ENCODE data around the gene RPL13A. TPM values are rescaled to one million over a fixed set of nuclear protein-coding genes. Genes with fewer than 3 reads are reported as not detected.
A peak's percentile ranks its signal among the peaks of the same experiment; 100 is the strongest.

Gene RPL13A
- total and polyA plus RNA-seq, 2 of the 13 experiments (the other 11 are each of a cell fraction or from before 2014, with no cell fraction given), result 2,601 to 3,407 TPM

DNA sequence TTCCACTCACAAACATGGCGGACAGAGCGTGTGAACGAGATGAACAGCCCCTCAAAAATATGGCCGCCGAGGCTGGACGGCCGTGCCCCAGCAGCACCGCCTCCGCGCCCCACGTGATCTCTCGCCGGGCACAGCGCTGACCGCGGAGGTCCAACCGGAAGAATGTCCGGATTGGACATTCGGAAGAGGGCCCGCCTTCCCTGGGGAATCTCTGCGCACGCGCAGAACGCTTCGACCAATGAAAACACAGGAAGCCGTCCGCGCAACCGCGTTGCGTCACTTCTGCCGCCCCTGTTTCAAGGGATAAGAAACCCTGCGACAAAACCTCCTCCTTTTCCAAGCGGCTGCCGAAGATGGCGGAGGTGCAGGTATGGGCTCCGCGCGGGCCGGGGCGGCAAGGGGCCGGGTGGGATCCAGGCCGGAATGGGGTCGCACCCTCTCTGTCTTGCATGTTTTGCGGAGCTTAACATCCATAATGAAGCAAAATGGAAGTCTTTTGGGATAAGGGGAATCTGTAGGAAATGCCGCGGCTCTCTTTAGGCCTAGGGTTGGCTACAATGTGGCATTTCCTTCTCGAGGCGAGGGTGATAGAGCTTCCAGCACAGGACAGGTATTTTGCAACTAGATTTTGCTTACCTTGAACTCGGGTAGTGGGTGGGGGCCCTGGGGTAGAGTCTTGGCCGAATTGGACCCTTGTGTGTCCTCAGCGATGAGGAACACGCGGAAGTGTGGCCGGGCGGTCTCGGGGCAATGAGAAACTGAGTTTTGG is at the start of gene RPL13A (continued):
- TF ChIP-seq TOE1 (CRISPR knock-in tag; IDR thresholded peaks at IDR 0.05) (peak; percentile 71; the same call in 1 of the 2 replicates), JUN (CRISPR knock-in tag; IDR thresholded peaks at IDR 0.05) (no peak), ZBTB38 (CRISPR knock-in tag; IDR thresholded peaks at IDR 0.05) (0 out of 2 replicates have a peak, but pooled peaks have one; percentile 12), SMAD1 (CRISPR knock-in tag; IDR thresholded peaks at IDR 0.05; ENCODE audit: borderline replicate concordance, low read depth) (no peak), ZNF674 (CRISPR knock-in tag; IDR thresholded peaks at IDR 0.05; ENCODE audit: low read depth) (no peak), SOX5 (CRISPR knock-in tag; IDR thresholded peaks at IDR 0.05; ENCODE audit: borderline replicate concordance) (peak; percentile 37; the same call in 1 of the 2 replicates), MATR3 (CRISPR knock-in tag; IDR thresholded peaks at IDR 0.05) (no peak), ZNF709 (CRISPR knock-in tag; IDR thresholded peaks at IDR 0.05) (no peak; the same call in 1 of the 2 replicates), HMG20B (CRISPR knock-in tag; conservative IDR thresholded peaks at IDR 0.05) (no peak; the same call in 1 of the 2 replicates), ZNF33B (CRISPR knock-in tag; IDR thresholded peaks at IDR 0.05) (0 out of 2 replicates have a peak, but pooled peaks have one; percentile 64), ZNF138 (CRISPR knock-in tag; IDR thresholded peaks at IDR 0.05; ENCODE audit: low read depth) (no peak), ZNF510 (CRISPR knock-in tag; IDR thresholded peaks at IDR 0.05; ENCODE audit: low read depth) (no peak), RFXAP (CRISPR knock-in tag; IDR thresholded peaks at IDR 0.05; ENCODE audit: borderline replicate concordance) (peak; percentile 92), ZNF883 (CRISPR knock-in tag; IDR thresholded peaks at IDR 0.05; ENCODE audit: not compliant biosample characterization) (peak; percentile 74), RFX5 (IDR thresholded peaks at IDR 0.05; ENCODE audit: low read depth, low read length) (peak; percentile 63; the same call in 1 of the 2 replicates), ZNF614 (CRISPR knock-in tag; IDR thresholded peaks at IDR 0.05; ENCODE audit: borderline replicate concordance) (peak; percentile 58; the same call in 1 of the 2 replicates), ZNF615 (CRISPR knock-in tag; IDR thresholded peaks at IDR 0.05; ENCODE audit: borderline replicate concordance) (peak; percentile 77; the same call in 1 of the 2 replicates)
- TF ChIP-seq, protein P1, sequence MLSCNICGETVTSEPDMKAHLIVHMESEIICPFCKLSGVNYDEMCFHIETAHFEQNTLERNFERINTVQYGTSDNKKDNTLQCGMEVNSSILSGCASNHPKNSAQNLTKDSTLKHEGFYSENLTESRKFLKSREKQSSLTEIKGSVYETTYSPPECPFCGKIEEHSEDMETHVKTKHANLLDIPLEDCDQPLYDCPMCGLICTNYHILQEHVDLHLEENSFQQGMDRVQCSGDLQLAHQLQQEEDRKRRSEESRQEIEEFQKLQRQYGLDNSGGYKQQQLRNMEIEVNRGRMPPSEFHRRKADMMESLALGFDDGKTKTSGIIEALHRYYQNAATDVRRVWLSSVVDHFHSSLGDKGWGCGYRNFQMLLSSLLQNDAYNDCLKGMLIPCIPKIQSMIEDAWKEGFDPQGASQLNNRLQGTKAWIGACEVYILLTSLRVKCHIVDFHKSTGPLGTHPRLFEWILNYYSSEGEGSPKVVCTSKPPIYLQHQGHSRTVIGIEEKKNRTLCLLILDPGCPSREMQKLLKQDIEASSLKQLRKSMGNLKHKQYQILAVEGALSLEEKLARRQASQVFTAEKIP (CRISPR knock-in tag; IDR thresholded peaks at IDR 0.05; ENCODE audit: borderline replicate concordance), result no peak
- TF ChIP-seq, protein P2, sequence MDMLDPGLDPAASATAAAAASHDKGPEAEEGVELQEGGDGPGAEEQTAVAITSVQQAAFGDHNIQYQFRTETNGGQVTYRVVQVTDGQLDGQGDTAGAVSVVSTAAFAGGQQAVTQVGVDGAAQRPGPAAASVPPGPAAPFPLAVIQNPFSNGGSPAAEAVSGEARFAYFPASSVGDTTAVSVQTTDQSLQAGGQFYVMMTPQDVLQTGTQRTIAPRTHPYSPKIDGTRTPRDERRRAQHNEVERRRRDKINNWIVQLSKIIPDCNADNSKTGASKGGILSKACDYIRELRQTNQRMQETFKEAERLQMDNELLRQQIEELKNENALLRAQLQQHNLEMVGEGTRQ (IDR thresholded peaks at IDR 0.05; ENCODE audit: low read depth, low read length), result peak; percentile 95
- TF ChIP-seq, protein P2 (CRISPR knock-in tag; IDR thresholded peaks at IDR 0.05; ENCODE audit: borderline replicate concordance), result peak; percentile 98; the same call in 1 of the 2 replicates

Data from HepG2 (cell line).